ENCODE measurements around the gene SLC39A9.

The SLC39A9 gene, protein sequence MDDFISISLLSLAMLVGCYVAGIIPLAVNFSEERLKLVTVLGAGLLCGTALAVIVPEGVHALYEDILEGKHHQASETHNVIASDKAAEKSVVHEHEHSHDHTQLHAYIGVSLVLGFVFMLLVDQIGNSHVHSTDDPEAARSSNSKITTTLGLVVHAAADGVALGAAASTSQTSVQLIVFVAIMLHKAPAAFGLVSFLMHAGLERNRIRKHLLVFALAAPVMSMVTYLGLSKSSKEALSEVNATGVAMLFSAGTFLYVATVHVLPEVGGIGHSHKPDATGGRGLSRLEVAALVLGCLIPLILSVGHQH

DNA sequence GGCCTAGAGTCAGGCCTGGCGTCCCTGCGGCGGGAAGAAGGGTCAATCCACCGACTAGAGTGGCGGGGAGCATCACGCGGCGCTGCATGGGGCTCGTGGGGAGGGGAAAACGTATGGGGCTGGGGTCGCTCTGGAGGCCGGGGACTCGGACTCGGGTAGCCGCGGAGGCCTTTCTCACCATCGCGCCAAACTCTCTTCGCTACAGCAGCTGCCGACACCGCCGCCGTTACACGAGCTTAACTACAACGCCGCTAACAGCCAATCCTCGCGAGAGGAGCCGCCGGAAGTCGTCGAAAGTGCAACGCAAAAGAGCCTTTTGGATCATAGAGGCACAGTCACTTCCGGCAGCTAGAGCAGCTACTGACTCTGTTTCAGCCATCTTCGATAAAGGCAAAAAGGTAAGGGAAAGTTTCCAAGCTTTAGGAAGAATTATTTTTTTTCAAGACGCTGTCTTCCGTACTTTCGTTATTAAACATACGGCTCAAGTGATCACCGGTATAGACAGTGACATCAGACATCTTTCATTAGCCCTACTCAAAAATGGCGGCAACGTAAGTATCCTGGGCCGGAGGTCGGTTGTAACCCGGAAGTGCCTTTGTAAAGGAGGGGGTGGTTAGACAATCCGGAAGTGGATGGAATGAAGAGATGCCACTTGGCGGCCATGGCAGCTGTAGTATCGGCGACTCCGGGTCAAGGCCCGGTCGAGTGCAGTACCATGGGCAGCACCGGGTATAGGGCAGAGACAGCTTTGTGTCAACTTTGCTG is at the start of gene SLC39A9, which contains the start of gene ERH:
SLC39A9 (plus strand) TSS at position 640 of the 765 bp plus-strand sequence. CDS start 678 bp downstream, outside the sequence.
ERH (minus strand) TSS at position 247 of the 765 bp plus-strand sequence; CDS start at position 181, 66 bp downstream.
- peak; percentile 99 for DNase-seq (ENCODE audit: low spot score)

DNA sequence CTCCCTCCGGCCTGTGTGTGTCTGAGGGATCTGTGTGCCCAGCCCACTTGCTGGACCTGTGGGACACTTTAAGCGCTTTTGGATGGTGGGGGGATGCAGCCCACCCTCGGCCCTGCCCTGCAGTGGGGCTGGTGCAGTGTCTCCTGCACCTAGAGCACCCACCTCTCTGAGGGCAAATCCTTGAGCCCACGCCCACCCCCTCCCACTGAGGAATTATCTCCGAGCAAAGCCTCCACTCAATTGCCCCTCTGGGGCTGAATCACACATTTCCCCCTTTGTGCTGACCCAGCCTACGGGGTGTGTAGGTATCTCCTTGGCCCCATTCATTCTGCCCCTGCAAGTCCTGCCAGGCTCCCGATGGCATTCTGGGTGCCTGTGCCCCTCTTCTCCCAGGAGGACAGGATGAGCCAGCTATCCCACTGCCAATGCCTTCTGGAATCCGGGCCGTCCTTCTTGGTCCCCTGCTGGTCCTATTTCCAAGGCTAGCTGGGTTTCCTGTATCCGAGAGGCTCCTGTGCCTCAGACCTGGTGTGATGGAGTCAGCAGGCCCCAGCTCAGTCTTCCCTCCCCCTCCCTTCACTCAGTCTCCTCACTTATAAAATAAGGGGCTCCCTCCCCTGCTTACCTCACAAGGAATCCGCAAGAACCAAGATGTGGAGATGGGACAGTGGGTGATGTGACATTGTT is 49.3 kb upstream of the SLC39A9 start:
- no peak for DNase-seq (ENCODE audit: low spot score)

DNA sequence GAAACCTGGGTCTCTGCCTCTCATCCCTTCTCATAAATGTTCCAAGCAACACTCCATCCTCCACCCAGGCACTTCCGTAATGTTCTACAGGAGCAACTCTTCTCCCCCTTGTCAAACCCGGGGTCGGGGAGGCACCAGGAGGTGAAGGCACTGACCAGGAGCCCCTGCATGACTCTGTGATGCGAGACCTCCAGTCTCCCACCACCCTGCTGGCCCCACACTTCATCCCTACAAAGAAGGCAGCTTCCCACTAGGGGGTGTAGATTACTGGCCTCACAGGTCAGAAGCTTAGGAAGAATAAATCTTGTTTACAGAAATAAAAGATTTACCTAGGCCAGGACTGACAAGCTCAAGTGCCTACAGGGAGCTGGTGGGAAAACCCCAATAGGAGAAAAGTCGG is 47.6 kb upstream of the SLC39A9 start:
- no peak for DNase-seq (ENCODE audit: low spot score)

DNA sequence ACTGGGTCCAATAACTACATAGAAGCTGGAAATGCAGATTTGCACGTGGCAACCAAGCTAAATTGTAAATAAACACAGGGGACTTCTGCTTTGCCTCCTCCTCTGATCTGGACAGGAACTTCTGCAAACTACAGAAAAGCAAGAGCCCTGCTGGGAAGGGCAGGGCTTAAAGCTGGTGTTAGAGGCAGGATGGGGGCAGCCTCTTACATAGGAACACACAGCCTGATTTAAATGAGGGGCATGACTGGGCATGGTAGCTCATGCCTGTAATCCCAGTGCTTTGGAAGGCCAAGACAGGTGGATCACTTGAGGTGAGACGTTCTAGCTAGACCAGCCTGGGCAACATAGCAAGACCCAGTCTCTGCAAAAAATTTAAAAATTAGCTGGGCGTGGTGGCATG is 47.1 kb upstream of the SLC39A9 start:
- DNase-seq (ENCODE audit: low spot score), result no peak

DNA sequence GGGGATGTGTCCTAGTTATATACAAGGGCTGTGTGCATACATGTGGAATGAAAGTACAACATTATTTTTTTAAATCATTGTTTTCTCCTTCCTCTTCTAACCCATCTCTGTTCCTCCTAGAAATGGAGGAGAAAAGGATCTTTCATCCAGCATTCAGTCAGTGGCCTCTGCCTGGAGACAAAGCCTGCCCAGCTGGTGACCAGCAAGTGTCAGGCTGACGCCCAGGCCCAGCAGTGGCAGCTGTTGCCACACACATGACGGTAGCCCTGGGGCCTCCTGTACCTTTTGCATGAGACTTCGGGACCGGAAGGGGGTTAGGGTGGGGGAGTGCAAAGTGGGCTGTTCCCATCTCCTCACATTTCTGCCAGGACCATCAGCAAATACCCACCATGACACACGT is 46.6 kb upstream of the SLC39A9 start:
- DNase-seq (ENCODE audit: low spot score), result no peak

DNA sequence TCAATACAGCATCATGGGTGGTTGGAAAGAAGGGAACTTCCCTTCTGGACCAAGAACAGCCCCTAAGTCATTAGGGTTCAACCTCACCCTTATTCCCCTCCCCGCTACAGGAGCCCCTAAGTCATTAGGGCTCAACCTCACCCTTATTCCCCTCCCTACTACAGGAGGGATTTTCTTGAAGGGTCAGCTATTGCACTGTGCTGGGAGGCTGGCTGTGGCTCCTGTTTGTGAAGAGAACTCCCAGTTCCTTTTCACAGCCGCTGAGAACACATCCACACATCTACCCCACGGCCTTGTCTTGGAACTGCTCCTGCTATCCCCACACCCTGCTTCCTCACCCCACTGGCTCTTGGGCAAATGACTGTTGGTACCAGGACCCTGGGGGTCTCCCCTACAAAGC is 45.3 kb upstream of the SLC39A9 start:
- no peak for DNase-seq (ENCODE audit: low spot score)

DNA sequence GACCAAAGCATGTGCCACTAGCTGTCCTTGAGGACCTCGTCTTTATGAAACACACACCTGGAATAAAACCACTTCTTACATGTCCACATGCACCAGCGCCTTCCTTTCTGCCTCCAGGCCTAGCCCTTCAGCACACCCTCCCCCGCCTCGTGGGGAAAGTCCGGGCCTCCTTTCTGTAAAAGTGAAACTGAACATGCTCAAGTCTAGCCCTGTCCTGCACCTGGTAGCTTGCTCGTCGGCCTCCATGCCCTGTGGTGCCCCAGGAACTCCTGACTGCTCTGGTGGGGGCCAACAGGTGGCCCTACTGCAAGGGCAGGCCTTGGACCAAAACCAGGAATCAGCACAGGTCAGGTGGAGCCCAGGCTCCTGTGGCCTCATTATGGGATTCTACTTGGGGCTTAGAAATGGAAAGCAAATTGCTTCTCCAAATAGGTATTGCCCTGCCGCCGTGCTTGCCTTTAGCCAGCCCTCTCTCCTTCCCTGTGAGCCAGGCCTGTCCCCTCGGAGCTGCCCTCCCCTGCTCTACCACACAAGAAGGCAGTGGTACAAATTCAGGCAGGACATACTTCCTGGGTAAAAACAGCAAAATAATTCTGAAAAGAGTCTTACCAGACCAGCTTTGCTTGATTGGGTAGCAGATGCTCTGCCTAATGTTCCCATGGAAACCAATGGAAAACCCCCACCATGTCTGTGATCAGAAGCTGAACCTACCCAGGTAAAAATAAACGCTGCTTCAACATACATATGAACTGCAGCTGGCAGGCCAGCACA is 43.9 kb upstream of the SLC39A9 start:
- DNase-seq (ENCODE audit: low spot score), result no peak

DNA sequence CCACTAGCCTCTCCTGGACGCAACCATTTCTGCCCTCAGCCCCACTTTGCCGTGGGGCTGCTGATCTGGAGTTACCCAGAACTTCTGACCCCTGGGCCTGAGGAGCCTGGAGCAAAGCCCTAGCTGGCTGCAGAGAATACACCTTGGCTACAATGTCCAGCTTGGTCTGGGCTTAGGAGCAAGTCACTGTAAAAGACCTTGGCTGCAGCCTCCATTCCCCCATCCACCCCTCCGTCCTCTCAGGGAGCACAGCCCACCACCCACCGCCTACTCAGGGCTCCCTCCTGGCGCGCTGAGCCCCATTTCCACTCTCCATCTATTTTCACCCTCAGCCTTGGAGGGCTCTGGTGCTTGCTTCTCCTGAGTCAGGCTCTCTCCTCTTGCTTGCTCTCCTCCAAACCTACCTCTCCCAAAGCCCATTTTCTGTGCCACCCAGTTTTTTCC is 43.3 kb upstream of the SLC39A9 start:
- DNase-seq (ENCODE audit: low spot score), result no peak

DNA sequence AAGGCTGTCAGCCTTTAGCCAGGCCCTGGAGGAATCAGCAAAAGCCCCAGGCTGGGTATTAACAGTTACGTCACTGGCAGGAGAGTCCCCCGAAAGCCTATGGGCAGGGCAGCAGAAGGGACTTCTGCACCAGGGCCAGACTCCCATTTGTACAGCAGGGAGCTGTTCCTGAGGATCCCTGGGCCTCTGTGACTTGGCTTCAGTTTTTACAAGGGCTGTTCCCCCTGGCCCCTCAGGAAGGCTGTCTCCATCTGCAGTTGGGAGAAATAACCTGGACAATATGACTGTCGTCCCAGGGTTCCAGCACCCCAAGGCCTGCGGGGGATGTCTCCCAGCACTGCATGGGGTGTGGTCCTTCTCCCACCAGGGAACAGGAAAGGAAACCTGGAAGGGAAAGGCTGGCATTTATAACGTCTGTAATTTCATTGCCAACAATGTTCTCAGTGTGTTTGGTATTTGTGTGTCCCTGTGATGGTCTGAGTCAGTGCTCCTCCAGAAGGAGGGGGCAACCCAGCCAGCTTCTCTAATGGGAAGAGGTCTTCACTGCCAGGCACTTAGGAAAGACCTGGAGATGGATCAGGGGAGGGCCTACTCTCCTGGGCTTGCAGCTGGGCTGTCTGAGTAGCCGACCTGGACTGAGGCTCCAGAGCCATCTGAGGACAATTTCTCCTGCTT is 42.7 kb upstream of the SLC39A9 start:
- no peak for DNase-seq (ENCODE audit: low spot score)

DNA sequence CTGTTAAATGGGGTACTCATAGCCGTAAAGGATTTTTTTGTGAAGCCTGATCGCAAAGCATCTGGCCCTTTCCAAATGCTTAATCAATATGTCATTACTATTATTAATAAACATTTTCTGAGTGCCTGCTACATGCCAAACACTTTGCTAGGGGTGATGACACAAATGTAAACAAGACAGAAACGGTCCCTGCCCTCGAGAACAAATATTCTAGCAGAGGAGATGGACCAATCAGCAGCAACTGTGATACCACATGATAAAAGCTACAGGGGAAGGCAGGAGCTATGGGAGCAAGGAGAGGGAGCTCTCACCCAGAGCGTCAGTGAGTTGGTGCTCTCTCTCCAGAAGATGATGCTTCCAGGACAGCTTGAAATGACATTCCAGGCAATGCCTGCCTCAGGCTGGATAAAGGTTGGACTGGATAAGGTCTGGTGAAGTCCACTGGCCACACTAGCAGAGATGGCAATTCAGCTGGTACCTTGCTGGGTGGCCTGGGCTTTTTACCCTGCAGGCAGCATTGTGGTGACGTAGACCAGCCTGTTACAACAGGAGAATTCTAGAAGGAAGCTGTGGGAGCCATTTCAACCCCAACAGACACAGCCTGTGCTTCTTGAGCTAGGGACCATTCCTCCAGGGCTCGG is 41.5 kb upstream of the SLC39A9 start:
- DNase-seq (ENCODE audit: low spot score), result no peak

DNA sequence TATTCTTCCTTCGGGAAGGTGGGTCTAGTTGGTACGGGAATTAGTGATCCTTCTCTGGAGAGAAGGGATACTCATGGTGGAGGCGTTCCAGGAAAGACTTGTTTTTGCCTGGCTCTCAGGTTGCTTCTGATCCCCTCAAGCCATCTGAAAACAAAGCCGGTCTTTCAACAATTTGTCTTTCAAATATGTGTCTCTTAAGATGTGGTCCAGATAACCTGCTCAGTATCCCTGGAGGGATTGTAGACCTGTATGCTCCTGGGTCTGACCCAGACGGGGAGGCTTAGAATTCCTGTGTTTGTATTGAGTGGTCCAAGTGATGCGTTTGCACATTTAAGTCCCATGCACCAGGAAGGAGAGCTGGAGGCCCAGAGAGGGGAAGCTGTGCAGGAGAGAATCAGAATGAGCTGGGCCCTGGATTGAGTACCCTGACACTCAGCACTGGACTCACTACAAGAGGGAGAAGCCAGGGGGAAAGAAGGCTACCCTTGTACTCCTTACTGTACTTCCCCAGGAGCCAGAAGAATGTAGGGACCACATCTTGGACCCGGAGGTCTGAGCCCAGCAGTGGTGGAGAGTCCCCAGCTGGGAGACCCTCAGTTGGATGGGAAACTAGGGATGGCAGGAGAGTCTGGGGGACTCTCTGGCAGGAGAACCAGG is 40.8 kb upstream of the SLC39A9 start:
- no peak for DNase-seq (ENCODE audit: low spot score)

DNA sequence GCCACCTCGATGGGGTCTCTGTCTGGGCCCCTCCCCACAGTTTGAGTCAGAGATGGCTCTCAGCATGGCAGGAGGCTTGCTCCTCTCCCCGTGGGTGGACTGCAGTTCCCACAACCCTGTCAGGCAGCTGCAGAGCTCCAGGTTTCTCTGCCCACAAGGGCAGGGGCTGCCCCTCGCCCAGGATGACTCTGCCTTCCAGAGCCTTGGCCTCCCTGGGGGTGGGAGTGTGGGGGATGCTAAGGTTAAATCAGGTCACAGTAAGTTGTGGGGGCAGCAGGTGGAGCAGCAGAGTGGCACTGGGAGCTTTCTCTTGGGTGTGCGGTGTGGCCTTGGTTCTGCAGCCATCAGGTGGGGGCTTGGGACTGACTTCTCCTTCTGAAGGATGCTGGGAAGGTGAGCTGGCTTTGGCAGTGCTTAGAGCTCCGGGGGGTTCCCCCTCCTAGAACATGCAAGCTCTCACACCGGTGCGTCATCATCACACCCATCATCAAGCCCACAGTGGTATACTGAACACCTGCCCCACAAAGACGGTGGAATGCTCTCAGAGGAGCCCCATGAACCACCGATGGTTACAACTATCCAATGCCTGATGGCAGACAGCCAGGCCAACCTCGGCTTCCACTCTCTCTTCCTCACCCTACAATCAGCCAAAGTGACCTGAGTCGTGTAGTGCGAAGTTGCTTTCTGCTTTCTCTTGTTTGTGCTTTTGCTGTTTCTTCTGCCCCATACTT is 40.1 kb upstream of the SLC39A9 start:
- DNase-seq (ENCODE audit: low spot score), result no peak

DNA sequence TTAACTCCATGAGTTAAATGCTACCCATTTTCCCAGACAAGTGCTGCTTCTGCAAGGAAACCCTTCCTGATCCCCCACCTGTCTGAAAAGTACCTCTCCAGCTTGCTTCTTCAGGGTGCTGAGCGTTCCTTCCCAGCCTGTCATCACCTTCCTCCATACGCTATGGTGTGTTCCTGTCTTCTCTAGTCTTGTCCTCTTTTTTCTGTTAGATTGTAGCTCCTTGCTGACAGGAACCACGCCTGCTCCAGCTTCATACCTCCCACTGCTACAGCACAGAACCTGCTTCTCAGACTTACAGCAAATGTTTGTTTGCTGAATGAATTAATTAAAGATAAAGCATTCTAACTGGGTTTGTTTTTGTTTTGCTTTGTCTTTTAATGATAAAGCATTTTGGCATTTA is 39.5 kb upstream of the SLC39A9 start:
- DNase-seq (ENCODE audit: low spot score), result no peak

DNA sequence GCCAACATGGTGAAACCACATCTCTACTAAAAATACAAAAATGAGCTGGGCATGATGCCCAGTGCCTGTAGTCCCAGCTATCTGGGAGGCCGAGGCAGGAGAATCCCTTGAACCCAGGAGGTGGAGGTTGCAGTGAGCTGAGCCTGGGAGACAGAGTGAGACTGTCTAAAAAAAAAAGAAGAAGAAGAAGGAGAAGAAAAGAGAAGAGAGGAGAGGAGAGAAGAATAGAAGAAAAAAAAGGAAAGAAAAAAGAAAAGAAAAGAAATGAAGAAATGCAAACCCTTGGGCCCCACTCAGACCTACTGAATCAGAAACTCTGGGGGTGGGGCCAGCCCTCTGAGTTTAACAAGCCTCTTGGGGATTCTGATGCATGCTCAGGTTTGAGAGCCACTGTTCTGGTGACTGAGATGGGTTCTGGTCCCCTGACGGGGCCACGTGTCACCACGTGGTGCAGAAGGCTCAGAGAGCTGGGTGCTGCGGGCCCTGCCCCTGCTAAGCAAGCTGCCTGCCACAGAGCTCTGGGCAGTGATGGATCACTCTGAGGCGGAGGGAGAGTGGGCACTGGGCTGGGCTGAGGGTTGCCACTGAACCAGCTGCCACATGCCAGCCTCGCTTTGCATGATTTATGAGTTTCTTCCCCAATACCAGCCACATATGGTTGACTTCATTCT is 37.9 kb upstream of the SLC39A9 start:
- no peak for DNase-seq (ENCODE audit: low spot score)

DNA sequence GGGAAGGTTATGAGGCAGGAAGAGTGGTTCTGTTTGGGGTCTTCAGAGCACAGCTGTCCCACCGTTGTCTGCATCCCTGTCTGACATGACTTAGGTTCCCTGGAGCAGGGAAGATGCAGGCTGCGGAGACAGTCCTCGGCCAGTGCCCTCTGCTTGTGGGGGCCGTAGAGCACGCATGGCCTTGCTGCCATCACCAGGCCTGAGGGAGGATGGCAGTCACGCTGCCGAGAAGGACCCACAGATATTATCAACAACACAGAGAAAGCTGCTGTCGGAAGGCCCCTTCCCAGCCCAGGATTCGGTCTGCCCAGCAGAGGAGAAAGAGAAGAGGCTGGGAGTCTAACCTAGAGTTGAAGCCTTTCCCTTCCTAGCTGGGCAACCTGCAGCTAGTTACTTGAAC is 35.4 kb upstream of the SLC39A9 start:
- DNase-seq (ENCODE audit: low spot score), result peak; percentile 41

DNA sequence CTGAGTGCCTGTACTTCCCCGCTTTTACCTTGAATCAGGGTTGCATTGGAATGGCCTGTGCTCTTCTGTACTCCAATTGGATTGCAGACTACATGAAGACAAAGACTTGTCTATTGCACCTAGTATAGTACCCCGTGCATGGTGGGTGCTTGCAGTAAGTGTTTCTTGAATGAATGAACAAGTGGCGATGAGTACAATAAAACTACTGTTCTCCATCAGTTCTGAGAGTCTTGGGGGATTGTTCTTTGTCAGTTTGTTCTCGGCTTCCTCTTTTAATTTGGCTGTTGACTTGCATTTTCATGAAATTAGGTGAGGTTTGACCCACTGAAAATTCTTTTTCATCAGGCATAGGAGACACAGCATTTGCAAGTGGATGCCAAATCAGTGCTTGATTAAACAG is 34.5 kb upstream of the SLC39A9 start:
- no peak for DNase-seq (ENCODE audit: low spot score)

DNA sequence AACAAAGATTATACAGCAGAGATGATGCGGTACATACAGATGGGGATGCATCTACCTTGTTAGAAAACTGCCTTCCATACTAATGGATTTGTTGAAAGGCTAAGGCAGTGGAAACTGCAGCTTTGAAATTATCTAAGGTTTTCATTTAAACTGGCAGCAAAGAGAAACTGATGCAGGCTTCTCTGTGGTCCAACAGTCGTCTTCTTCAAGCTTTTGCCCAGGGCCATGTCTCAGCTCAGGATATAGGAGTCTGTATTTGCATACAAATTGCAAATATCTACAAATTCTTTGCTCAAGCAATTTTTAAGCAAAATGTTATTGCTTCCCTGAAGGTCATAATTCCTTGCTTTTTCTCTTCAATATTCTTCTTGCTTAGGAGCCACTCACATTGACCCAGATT is 34.1 kb upstream of the SLC39A9 start:
- DNase-seq (ENCODE audit: low spot score), result no peak

DNA sequence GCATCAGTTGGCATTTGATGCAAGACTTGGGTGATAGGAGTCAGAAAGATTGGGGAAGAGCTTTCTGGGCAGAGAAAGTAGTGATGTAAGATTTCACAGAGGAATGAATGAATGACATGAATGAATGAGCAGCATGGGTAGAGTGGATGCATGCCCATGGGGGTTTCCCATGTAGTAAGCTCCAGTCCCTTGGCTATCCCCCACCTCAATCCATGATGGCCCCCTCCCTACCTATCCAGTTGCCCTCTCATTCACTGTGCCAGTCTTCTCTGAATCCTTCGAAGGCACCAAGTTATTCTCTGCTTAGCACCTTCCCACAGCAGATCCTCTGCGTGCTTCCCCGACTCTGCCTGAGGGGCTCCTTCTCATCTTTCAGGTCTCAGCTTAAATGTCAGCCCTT is 32.4 kb upstream of the SLC39A9 start:
- no peak for DNase-seq (ENCODE audit: low spot score)

DNA sequence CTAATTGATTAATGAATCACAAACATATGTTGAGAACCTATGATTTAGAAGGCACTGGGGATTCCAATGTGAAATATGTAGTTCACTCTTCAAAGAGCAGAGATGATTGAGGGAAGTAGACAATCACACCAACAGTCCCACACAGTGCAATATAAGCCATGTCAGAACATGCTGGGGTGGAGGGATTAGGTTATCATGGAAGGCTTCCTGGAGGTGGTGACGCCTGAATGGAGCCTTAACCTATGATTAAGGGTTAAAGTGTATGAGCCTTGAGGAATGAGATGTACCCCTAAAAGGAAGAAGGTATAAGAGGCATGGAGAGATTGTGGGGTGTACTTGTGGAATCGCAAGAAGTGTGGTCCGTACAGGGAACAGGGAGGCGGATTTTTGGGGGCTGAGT is 31.7 kb upstream of the SLC39A9 start:
- no peak for DNase-seq (ENCODE audit: low spot score)

All from cerebellar cortex (tissue), 1 donor.